Keratinocyte (primary cell): Measurements from ENCODE around the gene NOTCH1. TPM values are rescaled to one million over a fixed set of nuclear protein-coding genes. Genes with fewer than 3 reads are reported as not detected.

Source experiments
- DNase-seq: peaks from one replicate; pipeline ENCODE4 v3.0.0-alpha.2; 2011; ENCODE audit warnings: low read depth, missing footprints, low spot score
- FAIRE-seq: peaks from 2 replicates; lab custom pipeline; 2011; peaks lifted over from hg19 to GRCh38; lab: Jason Lieb, UNC
- H2AFZ ChIP-seq: 2 replicates; pipeline ENCODE4 v1.6.0; 2012; ENCODE audit warnings: low read length, control low read depth, inconsistent platforms; ENCODE audit not compliant: control insufficient read depth
- H3K27ac ChIP-seq: 2 replicates; pipeline ENCODE4 v1.5.1; 2011; ENCODE audit warnings: low read length; ENCODE audit not compliant: control insufficient read depth, insufficient read depth
- H3K27me3 ChIP-seq: 3 replicates; pipeline ENCODE4 v1.6.0; 2011; ENCODE audit warnings: low read length; ENCODE audit not compliant: control insufficient read depth, insufficient read depth; ENCODE audit errors: extremely low read depth
- H3K36me3 ChIP-seq, 2 experiments: 2 replicates in 1 of 2; 3 replicates in 1 of 2; pipeline ENCODE4 v1.5.1; 2011; ENCODE audit warnings: low read length in 2 of 2, mild to moderate bottlenecking in 1 of 2; ENCODE audit not compliant: control insufficient read depth in 2 of 2, insufficient read depth in 2 of 2; ENCODE audit errors: extremely low read depth in 1 of 2
- H3K4me1 ChIP-seq: 3 replicates; pipeline ENCODE4 v1.5.1; 2011; ENCODE audit warnings: low read length; ENCODE audit not compliant: control insufficient read depth, insufficient read depth; ENCODE audit errors: extremely low read depth
- H3K4me2 ChIP-seq: 3 replicates; pipeline ENCODE4 v1.6.0; 2011; ENCODE audit warnings: low read depth, low read length; ENCODE audit not compliant: control insufficient read depth, insufficient read depth; ENCODE audit errors: extremely low read depth
- H3K4me3 ChIP-seq, 3 experiments: fragments of 200-600 bp in 1 of 3; sonication (generic) in 1 of 3; 2 replicates in 2 of 3; 3 replicates in 1 of 3; pipeline ENCODE4 v1.5.1; 2011 to 2016; ENCODE audit warnings: low read length in 3 of 3, mild to moderate bottlenecking in 3 of 3, control low read depth in 2 of 3, inconsistent platforms in 1 of 3, low read depth in 1 of 3, mixed read lengths in 1 of 3, mixed run types in 1 of 3, moderate library complexity in 1 of 3; ENCODE audit not compliant: control insufficient read depth in 2 of 3, insufficient read depth in 2 of 3; ENCODE audit errors: extremely low read depth in 1 of 3
- H3K79me2 ChIP-seq: 2 replicates; pipeline ENCODE4 v1.6.0; 2012; ENCODE audit warnings: low read length; ENCODE audit not compliant: control insufficient read depth, insufficient read depth
- H3K9ac ChIP-seq: 3 replicates; pipeline ENCODE4 v1.6.0; 2011; ENCODE audit warnings: low read length; ENCODE audit not compliant: control insufficient read depth, insufficient read depth; ENCODE audit errors: extremely low read depth
- H3K9me1 ChIP-seq: 3 replicates; pipeline ENCODE4 v1.6.0; 2011; ENCODE audit warnings: low read length; ENCODE audit not compliant: control insufficient read depth, insufficient read depth; ENCODE audit errors: extremely low read depth
- H3K9me3 ChIP-seq: 2 replicates; pipeline ENCODE4 v1.5.1; 2012; ENCODE audit warnings: low read depth, low read length; ENCODE audit not compliant: control insufficient read depth
- H4K20me1 ChIP-seq: 3 replicates; pipeline ENCODE4 v1.6.0; 2011; ENCODE audit warnings: low read length; ENCODE audit not compliant: control insufficient read depth, insufficient read depth; ENCODE audit errors: extremely low read depth
- CTCF ChIP-seq, 3 experiments: IDR thresholded peaks in 1 of 3; conservative IDR thresholded peaks in 1 of 3; optimal IDR thresholded peaks in 1 of 3; 2 replicates in 2 of 3; 3 replicates in 1 of 3; pipeline versions ENCODE3 to v1.5.1; 2011; ENCODE audit warnings: low read length in 3 of 3, mild to moderate bottlenecking in 3 of 3, moderate library complexity in 2 of 3, control low read depth in 1 of 3, inconsistent platforms in 1 of 3; ENCODE audit not compliant: insufficient read depth in 2 of 3; ENCODE audit errors: extremely low read depth in 1 of 3
- EZH2 ChIP-seq: IDR thresholded peaks from one replicate; pipeline ENCODE4 v1.6.1; 2012; ENCODE audit warnings: inconsistent platforms, mild to moderate bottlenecking, low read length, moderate library complexity
- dilution Hi-C: fragments of 300-500 bp; cut with MboI; formaldehyde crosslinking; loops from one replicate; pipeline ENCODE4 v1.7.0; 2020; ENCODE audit warnings: low sequenced_read_pairs; ENCODE audit not compliant: extremely low pct_ligation_motif_present
- polyA plus RNA-seq, 5 experiments: library from polyadenylated mRNA; depleted of rRNA in 3 of 5; stranded (reverse) in 3 of 5; stranded (forward) in 1 of 5; unstranded in 1 of 5; fragments of >200 nt; gene quantifications; 1 replicate in 1 of 5; 2 replicates in 3 of 5; 3 replicates in 1 of 5; pipeline versions ENCODE4 v1.2.1 to v1.2.3, GENCODE V29; 2011 to 2012; ENCODE audit warnings: missing spikeins in 2 of 5, low read depth in 1 of 5, low replicate concordance in 1 of 5

NOTCH1 gene
- polyA plus RNA-seq, 1 donor (not counting 4 experiments of a cell fraction or from before 2014, with no cell fraction given) = 6.1 TPM

GRCh38 chr9:136486823-136487620 is 58.8 kb downstream of the NOTCH1 start:
- Histone ChIP-seq H3K9me1 (no peaks in the 10 kb centered on the region), H3K27me3 (no peaks in the 10 kb centered on the region), H3K36me3 (no peaks in the 10 kb centered on the region), H3K9me3 (no peaks in the 10 kb centered on the region), H3K9ac (no peak overlapping the region), H3K4me1 (peaks cover 12% of the 10 kb centered on the region), H3K27ac (no peak overlapping the region), H3K4me2 (no peak overlapping the region), H3K79me2 (peaks cover 7% of the 10 kb centered on the region), H2AFZ (no peak overlapping the region), H4K20me1 (peaks cover 3% of the 10 kb centered on the region), H3K4me3 (no peak overlapping the region)
- TF ChIP-seq EZH2 = no peak
- no peak for TF ChIP-seq CTCF (optimal IDR thresholded peaks at IDR 0.05 in 1 of 3, IDR thresholded peaks at IDR 0.05 in 1 of 3, conservative IDR thresholded peaks at IDR 0.05 in 1 of 3; ENCODE audit: extremely low read depth in 1 of 3, insufficient read depth in 2 of 3, low read length in 3 of 3)
- dilution Hi-C loops = no loop called here
- FAIRE-seq = no peak
- no peak for DNase-seq

GRCh38 chr9:136486131-136486530 is 59.7 kb downstream of the NOTCH1 start:
- no peak overlapping the region for H3K4me2 ChIP-seq
- dilution Hi-C loops = no loop called here
- FAIRE-seq (no peak), DNase-seq (no peak)
- H2AFZ ChIP-seq = no peak overlapping the region
- H3K79me2 ChIP-seq = peaks cover 16% of the 10 kb centered on the region
- H3K9me3 ChIP-seq = no peaks in the 10 kb centered on the region
- no peak overlapping the region for H3K4me3 ChIP-seq
- no peak overlapping the region for H3K27ac ChIP-seq
- H3K27me3 ChIP-seq = no peaks in the 10 kb centered on the region
- no peak overlapping the region for H3K9ac ChIP-seq
- H3K36me3 ChIP-seq = no peaks in the 10 kb centered on the region
- TF ChIP-seq EZH2 (no peak), CTCF (optimal IDR thresholded peaks at IDR 0.05 in 1 of 3, IDR thresholded peaks at IDR 0.05 in 1 of 3, conservative IDR thresholded peaks at IDR 0.05 in 1 of 3; ENCODE audit: extremely low read depth in 1 of 3, insufficient read depth in 2 of 3, low read length in 3 of 3) (no peak)
- H3K4me1 ChIP-seq = peaks cover 17% of the 10 kb centered on the region
- H4K20me1 ChIP-seq = peaks cover 3% of the 10 kb centered on the region
- no peaks in the 10 kb centered on the region for H3K9me1 ChIP-seq
